Measurements from ENCODE around the gene C2CD4C. TPM values are rescaled to one million over a fixed set of nuclear protein-coding genes. Genes with fewer than 3 reads are reported as not detected.
A peak's percentile ranks its signal among the peaks of the same experiment; 100 is the strongest.

Gene C2CD4C
- total RNA-seq, 1 experiment from 2014 or later: 0.29 TPM

DNA sequence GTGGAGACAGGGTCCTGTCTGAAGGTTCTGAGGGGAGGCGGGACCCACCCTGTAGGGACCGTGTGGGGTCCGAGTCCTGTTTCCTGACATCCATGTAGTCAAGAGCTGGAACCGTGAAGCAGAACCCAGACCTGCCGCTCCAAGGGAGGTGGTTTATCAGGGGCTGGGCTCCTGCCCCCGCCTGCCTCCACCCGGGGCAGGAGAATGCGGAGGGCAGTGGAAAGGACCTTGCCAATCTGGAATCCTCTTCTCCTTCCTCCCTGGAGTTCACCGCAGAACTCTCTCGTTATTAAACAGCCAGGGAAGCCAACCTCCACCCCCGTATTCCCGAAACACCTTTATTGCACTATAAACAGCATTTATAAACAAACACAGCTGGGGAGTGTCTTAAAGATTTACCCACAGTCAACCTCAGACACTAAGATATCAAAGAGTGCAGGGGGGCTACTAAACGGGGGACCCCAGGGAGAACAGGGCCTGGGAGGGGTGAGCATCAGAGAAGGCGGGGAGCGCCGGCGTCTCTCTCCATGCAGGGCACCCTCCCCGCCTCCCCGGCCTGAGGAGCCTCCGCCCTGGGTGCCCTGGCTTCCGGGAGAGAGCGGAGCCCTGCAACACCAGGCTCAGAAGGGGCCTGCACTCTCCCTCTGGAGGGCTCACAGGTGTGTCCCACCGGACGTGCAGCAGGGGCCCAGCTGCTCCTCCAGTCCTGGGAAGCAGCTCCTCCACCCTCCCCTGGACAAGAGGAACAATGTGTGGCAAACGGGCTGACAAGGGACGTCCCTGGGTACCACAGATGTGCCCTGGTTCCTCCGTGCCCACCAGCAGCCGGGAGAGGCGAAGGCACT lies 3.6 kb downstream of the C2CD4C start:
- peaks cover 10% of the 10 kb centered on the region; the same call in 1 of the 2 replicates for H3K27me3 ChIP-seq (ENCODE audit: low read length)

DNA sequence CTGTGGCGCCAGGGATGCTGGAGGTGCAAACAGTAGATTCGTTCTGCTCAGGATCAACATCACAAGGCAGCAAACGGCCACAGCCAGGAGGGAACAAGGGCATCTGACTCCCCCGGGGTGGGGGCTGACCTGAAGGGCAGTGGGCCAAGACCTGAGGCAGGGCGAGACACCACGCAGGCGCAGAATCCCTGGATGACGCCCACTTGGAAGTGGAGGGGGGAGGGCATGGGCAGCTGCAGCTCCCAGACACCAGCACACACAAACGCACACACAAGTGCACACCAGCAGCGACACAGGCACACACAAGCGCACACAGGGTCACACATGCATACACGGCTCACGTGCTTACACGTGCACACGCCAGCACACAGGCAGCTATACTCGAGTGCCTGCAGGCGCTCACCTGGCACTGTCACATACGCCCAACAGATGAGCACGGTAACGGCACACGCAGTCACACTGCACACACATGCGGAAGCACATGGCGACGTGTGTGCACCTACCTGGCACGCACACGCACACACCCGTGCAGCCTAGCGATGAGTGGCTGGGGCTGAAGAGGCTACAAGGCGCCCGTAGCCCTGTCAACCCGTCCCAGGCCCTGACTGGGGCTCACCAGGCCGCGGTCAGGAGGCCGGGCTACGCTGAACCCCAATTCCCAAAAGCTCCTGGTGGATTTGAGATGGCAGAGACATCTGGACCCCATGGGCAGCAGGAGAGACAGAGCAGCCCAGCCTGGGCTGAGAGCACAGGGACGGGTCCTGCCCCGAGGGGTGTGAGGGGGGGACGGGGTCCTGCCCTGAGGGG lies 5.5 kb downstream of the C2CD4C start:
- ChIA-PET POLR2A (ENCODE audit: unreplicated experiment) (no interaction called here), CTCF (no interaction called here)
- no peaks in the 10 kb centered on the region for H3K27me3 ChIP-seq (ENCODE audit: low read length)
- no peak overlapping the region for H2AFZ ChIP-seq (ENCODE audit: low read length)
- no peaks in the 10 kb centered on the region for H3F3A ChIP-seq (ENCODE audit: low read length, unreplicated experiment)
- TF ChIP-seq EZH2phosphoT487 (IDR thresholded peaks at IDR 0.05; ENCODE audit: borderline replicate concordance, low read length) (no peak), EZH2 (IDR thresholded peaks at IDR 0.05; ENCODE audit: low read length, unreplicated experiment) (no peak)
- TF ChIP-seq, protein P1, sequence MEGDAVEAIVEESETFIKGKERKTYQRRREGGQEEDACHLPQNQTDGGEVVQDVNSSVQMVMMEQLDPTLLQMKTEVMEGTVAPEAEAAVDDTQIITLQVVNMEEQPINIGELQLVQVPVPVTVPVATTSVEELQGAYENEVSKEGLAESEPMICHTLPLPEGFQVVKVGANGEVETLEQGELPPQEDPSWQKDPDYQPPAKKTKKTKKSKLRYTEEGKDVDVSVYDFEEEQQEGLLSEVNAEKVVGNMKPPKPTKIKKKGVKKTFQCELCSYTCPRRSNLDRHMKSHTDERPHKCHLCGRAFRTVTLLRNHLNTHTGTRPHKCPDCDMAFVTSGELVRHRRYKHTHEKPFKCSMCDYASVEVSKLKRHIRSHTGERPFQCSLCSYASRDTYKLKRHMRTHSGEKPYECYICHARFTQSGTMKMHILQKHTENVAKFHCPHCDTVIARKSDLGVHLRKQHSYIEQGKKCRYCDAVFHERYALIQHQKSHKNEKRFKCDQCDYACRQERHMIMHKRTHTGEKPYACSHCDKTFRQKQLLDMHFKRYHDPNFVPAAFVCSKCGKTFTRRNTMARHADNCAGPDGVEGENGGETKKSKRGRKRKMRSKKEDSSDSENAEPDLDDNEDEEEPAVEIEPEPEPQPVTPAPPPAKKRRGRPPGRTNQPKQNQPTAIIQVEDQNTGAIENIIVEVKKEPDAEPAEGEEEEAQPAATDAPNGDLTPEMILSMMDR (conservative IDR thresholded peaks at IDR 0.05; ENCODE audit: low read depth, low read length): no peak
- H3K9ac ChIP-seq (ENCODE audit: low read length): no peak overlapping the region
- DNase-seq: no peak
- no peak overlapping the region for H3K27ac ChIP-seq (ENCODE audit: low read length)
- no TSS peak for BruUV-seq (replicated peaks)
- ATAC-seq: peak; percentile 25
- H4K20me1 ChIP-seq (ENCODE audit: low read length): no peaks in the 10 kb centered on the region
- H3K9me2 ChIP-seq (replicated peaks; ENCODE audit: low read length): no peaks in the 10 kb centered on the region
- no peaks in the 10 kb centered on the region for H3K9me3 ChIP-seq (ENCODE audit: low read length)
- H3K4me2 ChIP-seq (ENCODE audit: low read length): no peak overlapping the region
- no peaks in the 10 kb centered on the region for H3K4me1 ChIP-seq (ENCODE audit: insufficient read depth, low read length)
- no peaks in the 10 kb centered on the region for H3K79me2 ChIP-seq (ENCODE audit: low read length)
- no peak overlapping the region for H3K4me3 ChIP-seq (ENCODE audit: low read length)
- intact Hi-C loops (cut with micrococcal nuclease): no loop called here
- no peaks in the 10 kb centered on the region for H3K36me3 ChIP-seq (ENCODE audit: low read depth, low read length)

More for the DNA sequence above, 3.6 kb downstream of the C2CD4C start:
- H2AFZ ChIP-seq (ENCODE audit: low read length): peak overlapping the region; percentile 9; the same call in 1 of the 2 replicates
- peak overlapping the region; percentile 59 for H3K4me2 ChIP-seq (ENCODE audit: low read length)
- POLR2A ChIA-PET (ENCODE audit: unreplicated experiment): interaction anchor here (0.6 kb wide), 1 partner anchor 83 kb away, joined by 3 read pairs; no protein-coding TSS in a partner anchor
- peak; percentile 42 for ATAC-seq
- no TSS peak for BruUV-seq (replicated peaks)
- no peaks in the 10 kb centered on the region for H3F3A ChIP-seq (ENCODE audit: low read length, unreplicated experiment)
- TF ChIP-seq EZH2 (IDR thresholded peaks at IDR 0.05; ENCODE audit: low read length, unreplicated experiment) (no peak), EZH2phosphoT487 (IDR thresholded peaks at IDR 0.05; ENCODE audit: borderline replicate concordance, low read length) (no peak)
- TF ChIP-seq, protein P1 (conservative IDR thresholded peaks at IDR 0.05; ENCODE audit: low read depth, low read length): no peak
- intact Hi-C loops (cut with micrococcal nuclease): no loop called here
- H3K36me3 ChIP-seq (ENCODE audit: low read depth, low read length): no peaks in the 10 kb centered on the region
- H3K9me2 ChIP-seq (replicated peaks; ENCODE audit: low read length): no peaks in the 10 kb centered on the region
- DNase-seq: no peak
- CTCF ChIA-PET: no interaction called here
- no peak overlapping the region for H3K27ac ChIP-seq (ENCODE audit: low read length)
- no peaks in the 10 kb centered on the region for H3K9me3 ChIP-seq (ENCODE audit: low read length)
- H4K20me1 ChIP-seq (ENCODE audit: low read length): no peaks in the 10 kb centered on the region
- no peaks in the 10 kb centered on the region for H3K79me2 ChIP-seq (ENCODE audit: low read length)
- H3K9ac ChIP-seq (ENCODE audit: low read length): no peak overlapping the region
- H3K4me3 ChIP-seq (ENCODE audit: low read length): no peak overlapping the region
- H3K4me1 ChIP-seq (ENCODE audit: insufficient read depth, low read length): no peaks in the 10 kb centered on the region
